ENCODE measurements around the gene CFAP47. TPM values are rescaled to one million over a fixed set of nuclear protein-coding genes. Genes with fewer than 3 reads are reported as not detected.

The CFAP47 gene
- polyA plus RNA-seq, 2 of the 4 experiments (the other 2 are of a cell fraction): 0.03 TPM; not detected in 1

GRCh38 chrX:36199928-36200327 is 280.4 kb downstream of the CFAP47 start:
- no peak for DNase-seq (ENCODE audit: low read depth in 1 of 2, low spot score in 1 of 2)
- H3K9me3 ChIP-seq: no peaks in the 10 kb centered on the region
- CTCF ChIA-PET: no interaction called here
- no peak for ATAC-seq
- POLR2A ChIA-PET: no interaction called here
- H3K4me3 ChIP-seq: no peak overlapping the region
- no peak for FAIRE-seq
- H3K4me2 ChIP-seq: no peak overlapping the region
- no peak for TF ChIP-seq CEBPB (IDR thresholded peaks at IDR 0.05)
- TF ChIP-seq NR3C1 (IDR thresholded peaks at IDR 0.05): no peak
- TF ChIP-seq REST (IDR thresholded peaks at IDR 0.05): no peak
- no peak for TF ChIP-seq RFX5 (IDR thresholded peaks at IDR 0.05)
- TF ChIP-seq ESRRA (IDR thresholded peaks at IDR 0.05; ENCODE audit: borderline replicate concordance, low read length): no peak
- TF ChIP-seq, protein P1, sequence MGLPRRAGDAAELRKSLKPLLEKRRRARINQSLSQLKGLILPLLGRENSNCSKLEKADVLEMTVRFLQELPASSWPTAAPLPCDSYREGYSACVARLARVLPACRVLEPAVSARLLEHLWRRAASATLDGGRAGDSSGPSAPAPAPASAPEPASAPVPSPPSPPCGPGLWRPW (IDR thresholded peaks at IDR 0.05): no peak
- no peak for TF ChIP-seq FOSL2 (IDR thresholded peaks at IDR 0.05)
- no peak for TF ChIP-seq FOSL2 (CRISPR knock-in tag; IDR thresholded peaks at IDR 0.05)
- TF ChIP-seq RCOR1 (IDR thresholded peaks at IDR 0.05; ENCODE audit: low read depth, low read length): no peak
- no peak for TF ChIP-seq CHD2 (IDR thresholded peaks at IDR 0.05; ENCODE audit: low read length, partially characterized antibody)
- no peaks in the 10 kb centered on the region for H3K4me1 ChIP-seq
- H3K27ac ChIP-seq: no peak overlapping the region

- FAIRE-seq (peak; percentile 51), DNase-seq (ENCODE audit: low read depth in 1 of 2, low spot score in 1 of 2) (no peak), ATAC-seq (no peak)
- ChIA-PET POLR2A (no interaction called here), CTCF (no interaction called here)
- Histone ChIP-seq H3K4me1 (no peaks in the 10 kb centered on the region), H3K27ac (no peak overlapping the region), H3K4me3 (no peak overlapping the region), H3K4me2 (no peak overlapping the region), H3K9me3 (no peaks in the 10 kb centered on the region)
- no peak for TF ChIP-seq MAFK (IDR thresholded peaks at IDR 0.05; ENCODE audit: partially characterized antibody)
- TF ChIP-seq EHF (CRISPR knock-in tag; IDR thresholded peaks at IDR 0.05): no peak
- TF ChIP-seq MYC (IDR thresholded peaks at IDR 0.05; ENCODE audit: borderline replicate concordance, low read length): no peak
- no peak for TF ChIP-seq TFCP2L1 (CRISPR knock-in tag; IDR thresholded peaks at IDR 0.05)
- TF ChIP-seq RARB (CRISPR knock-in tag; IDR thresholded peaks at IDR 0.05): no peak
- no peak for TF ChIP-seq NPAS2 (CRISPR knock-in tag; IDR thresholded peaks at IDR 0.05; ENCODE audit: borderline replicate concordance)
- TF ChIP-seq FOSL2 (IDR thresholded peaks at IDR 0.05): no peak
- TF ChIP-seq FOSL2 (CRISPR knock-in tag; IDR thresholded peaks at IDR 0.05): no peak
- TF ChIP-seq KDM1A (IDR thresholded peaks at IDR 0.05; ENCODE audit: low read depth): no peak
- TF ChIP-seq ESRRA (IDR thresholded peaks at IDR 0.05; ENCODE audit: borderline replicate concordance, low read length): no peak
- 0% methylated on average over 1 of the region's 1 CpG for WGBS (ENCODE audit: missing lambda C conversion rate)
Observed at GRCh38 chrX:36214924-36215323, 295.4 kb downstream of the CFAP47 start.

GRCh38 chrX:36218801-36219200 is 299.3 kb downstream of the CFAP47 start:
- no peak overlapping the region for H3K27ac ChIP-seq
- POLR2A ChIA-PET: no interaction called here
- 4% methylated on average over 1 of the region's 1 CpG for WGBS (ENCODE audit: missing lambda C conversion rate)
- ATAC-seq: no peak
- CTCF ChIA-PET: no interaction called here
- H3K4me3 ChIP-seq: no peak overlapping the region
- TF ChIP-seq ESRRA (IDR thresholded peaks at IDR 0.05; ENCODE audit: borderline replicate concordance, low read length) (no peak), ZFP36 (IDR thresholded peaks at IDR 0.05; ENCODE audit: borderline replicate concordance, partially characterized antibody) (no peak), FOSL2 (IDR thresholded peaks at IDR 0.05) (no peak), FOSL2 (CRISPR knock-in tag; IDR thresholded peaks at IDR 0.05) (no peak), ELK1 (IDR thresholded peaks at IDR 0.05; ENCODE audit: low read depth, low read length) (no peak), CHD4 (IDR thresholded peaks at IDR 0.05; ENCODE audit: borderline replicate concordance) (no peak), HOXA7 (CRISPR knock-in tag; IDR thresholded peaks at IDR 0.05) (no peak), ZC3H11A (IDR thresholded peaks at IDR 0.05) (no peak), HEYL (CRISPR knock-in tag; IDR thresholded peaks at IDR 0.05) (no peak), NFE2L2 (conservative IDR thresholded peaks at IDR 0.05; ENCODE audit: low read length) (no peak), POLR2A (IDR thresholded peaks at IDR 0.05; ENCODE audit: low read length) (no peak), RFX5 (IDR thresholded peaks at IDR 0.05) (no peak), MAFK (IDR thresholded peaks at IDR 0.05; ENCODE audit: partially characterized antibody) (no peak), PHF8 (IDR thresholded peaks at IDR 0.05; ENCODE audit: borderline replicate concordance, low read depth) (no peak), HOXB13 (CRISPR knock-in tag; IDR thresholded peaks at IDR 0.05; ENCODE audit: low read depth) (no peak), NPAS2 (CRISPR knock-in tag; IDR thresholded peaks at IDR 0.05; ENCODE audit: borderline replicate concordance) (no peak), EHMT2 (IDR thresholded peaks at IDR 0.05; ENCODE audit: low read depth) (no peak), RNF2 (IDR thresholded peaks at IDR 0.05; ENCODE audit: borderline replicate concordance, low read depth) (no peak), EHF (CRISPR knock-in tag; IDR thresholded peaks at IDR 0.05) (no peak)
- TF ChIP-seq, protein P2, sequence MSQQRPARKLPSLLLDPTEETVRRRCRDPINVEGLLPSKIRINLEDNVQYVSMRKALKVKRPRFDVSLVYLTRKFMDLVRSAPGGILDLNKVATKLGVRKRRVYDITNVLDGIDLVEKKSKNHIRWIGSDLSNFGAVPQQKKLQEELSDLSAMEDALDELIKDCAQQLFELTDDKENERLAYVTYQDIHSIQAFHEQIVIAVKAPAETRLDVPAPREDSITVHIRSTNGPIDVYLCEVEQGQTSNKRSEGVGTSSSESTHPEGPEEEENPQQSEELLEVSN (IDR thresholded peaks at IDR 0.05; ENCODE audit: borderline replicate concordance, low read depth): no peak
- H3K9me3 ChIP-seq: no peaks in the 10 kb centered on the region
- no peak overlapping the region for H3K4me2 ChIP-seq
- DNase-seq (ENCODE audit: low read depth in 1 of 2, low spot score in 1 of 2): no peak
- no peaks in the 10 kb centered on the region for H3K4me1 ChIP-seq
- no peak for FAIRE-seq
